DLD1 (cell line): Measurements from ENCODE around the gene CPAMD8.

Experiments
- in situ Hi-C: cut with HindIII; loops from 2 replicates; pipeline ENCODE4 v1.10.0; 2017; ENCODE audit warnings: low sequenced_read_pairs

The CPAMD8 gene

DNA sequence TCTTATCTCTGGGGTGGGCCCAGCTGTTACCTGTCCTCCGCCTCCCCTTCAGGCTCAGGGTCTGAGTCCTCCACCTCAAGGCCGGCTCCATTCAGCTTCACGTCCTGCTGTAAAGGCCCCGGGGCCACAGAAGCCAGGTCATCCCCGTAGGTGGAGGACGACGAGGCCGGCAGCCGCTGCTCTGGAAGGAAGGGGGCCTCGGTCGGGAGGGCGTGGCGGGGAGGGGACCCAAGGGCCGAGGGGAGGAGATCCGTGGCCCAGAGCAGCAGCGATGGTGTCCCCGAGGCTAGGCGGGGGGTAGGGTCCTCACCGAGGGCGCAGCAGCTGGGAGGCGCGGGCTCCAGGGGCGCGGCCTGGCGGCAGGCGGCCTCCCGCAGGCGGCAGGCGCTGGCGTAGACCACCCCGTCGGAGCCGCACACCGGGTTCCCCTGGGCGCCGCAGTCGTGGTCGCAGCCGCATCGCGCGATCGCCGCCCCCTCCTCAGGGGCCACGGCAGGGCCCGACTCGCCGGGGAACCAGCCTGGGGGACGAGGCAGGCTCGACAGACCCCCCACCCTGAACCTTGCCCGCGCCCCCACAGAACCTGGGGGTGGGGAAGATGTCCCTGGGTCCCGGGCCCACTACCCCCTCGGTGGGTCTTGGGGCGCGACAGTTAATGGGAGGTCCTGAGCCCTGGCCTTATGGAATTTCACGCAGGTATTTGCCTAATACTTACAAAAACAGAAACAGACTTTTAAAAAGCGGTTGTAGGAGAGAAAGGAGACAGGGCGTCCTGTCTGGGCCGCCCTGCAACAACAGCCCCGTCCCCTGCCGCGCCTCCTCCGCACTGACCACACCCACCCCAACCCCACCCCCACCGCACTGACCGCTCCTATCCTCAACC, 130.2 kb downstream of the CPAMD8 start:
- in situ Hi-C loops: no loop called here

DNA sequence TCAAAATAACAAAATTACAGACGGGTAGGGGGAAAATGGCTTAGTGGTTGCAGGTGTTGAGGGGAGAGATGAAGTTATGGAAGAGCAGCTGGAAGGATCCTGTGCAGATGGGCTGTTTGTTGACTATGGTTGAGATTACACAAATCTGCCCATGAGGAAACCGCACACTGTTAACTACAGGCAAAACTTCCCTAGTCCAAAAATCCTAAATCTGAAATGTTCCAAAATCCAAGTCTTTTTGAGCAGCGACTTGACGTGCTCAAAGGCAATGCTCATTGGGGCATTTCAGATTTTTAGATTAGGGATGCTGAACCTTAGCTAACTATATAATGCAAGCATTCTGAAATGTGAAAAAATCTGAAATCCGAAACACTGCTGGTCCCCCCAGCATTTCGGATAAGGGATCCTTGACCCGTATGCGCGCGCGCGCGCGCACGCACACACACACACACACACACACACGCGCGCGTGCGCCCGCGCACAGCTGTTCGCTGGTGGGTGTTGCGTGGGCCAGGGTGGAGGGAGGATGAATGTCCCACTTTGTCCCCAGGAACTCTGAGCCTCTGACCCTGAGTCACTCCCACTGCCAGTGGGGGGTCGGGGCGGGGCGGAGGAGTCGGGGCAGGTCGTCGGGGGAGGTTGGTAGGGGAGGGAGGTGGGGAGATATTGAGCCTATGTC, 131.0 kb downstream of the CPAMD8 start:
- in situ Hi-C loops: no loop called here

DNA sequence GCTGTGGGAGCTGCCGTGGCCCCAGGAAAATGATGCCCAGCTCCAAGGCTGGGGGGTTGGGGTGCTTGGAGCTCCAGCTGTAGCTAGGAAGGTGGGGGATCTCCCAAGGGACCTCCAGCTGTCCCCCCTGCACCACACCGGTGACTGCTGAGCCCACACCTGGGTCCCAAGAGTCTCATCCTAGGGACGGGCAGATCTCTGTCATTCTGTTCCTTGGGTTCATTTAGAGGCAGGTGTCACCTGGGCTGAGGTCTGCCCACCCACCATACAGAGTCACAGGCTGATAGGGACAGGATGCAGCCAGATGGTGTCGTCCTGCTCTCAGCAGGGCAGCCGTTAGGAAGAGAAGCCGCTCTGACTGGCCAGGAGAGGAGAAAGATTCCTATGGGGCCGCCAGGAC, 132.5 kb downstream of the CPAMD8 start:
- in situ Hi-C loops: no loop called here

DNA sequence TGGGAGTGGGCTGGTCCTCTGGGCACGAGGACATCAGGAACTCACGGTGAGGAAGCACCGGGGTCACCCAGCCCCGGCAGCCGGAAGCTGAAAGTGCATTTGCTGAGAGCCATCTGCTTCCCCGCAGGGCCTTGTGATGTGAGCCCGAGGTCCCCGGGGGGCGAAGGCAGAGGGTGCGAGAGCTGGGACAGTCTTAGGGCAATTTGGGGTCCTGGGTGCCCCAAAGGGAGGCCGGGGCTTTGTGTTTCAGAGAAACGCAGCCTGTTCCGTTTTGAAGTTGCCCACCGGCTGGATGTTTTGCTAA, 133.0 kb downstream of the CPAMD8 start:
- in situ Hi-C loops: no loop called here

DNA sequence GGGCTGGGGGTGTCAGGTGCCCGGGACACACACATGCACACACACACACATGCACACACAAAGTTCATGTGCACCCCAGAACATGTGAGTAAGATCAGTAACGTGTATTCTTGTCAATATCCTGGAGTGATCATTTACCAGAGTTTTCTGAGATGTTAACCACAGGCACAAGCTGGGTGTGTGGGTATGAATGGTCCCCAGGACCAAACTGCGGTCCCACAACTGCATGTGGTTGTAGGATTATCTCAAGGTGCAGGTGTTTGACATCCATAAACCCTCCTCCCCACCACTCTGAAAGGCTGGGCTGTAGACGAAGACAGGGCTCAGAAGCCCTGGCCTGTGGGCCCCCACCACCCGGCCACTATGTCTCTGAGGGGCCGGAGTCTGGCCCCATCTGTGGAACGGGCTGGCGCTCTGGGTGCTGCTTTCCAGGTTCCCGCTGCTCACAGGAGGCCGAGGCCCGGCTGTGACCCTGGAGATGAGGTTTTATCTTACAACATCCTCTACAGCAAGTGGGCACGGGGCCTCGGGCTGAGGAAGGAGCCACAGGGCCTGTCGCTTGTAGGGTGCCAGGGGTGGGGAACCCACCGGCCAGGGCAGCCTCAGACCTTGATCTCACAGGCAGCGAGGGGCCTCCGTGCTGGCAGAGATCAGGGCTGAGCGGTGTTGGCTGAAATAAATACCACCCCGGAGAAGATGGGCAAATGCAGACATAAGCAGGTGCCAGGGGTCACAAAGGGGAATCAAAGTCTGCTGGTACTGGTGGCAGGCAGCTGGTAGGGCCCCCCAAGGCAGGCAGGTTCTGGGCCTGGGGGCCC, 133.5 kb downstream of the CPAMD8 start:
- in situ Hi-C loops: no loop called here

DNA sequence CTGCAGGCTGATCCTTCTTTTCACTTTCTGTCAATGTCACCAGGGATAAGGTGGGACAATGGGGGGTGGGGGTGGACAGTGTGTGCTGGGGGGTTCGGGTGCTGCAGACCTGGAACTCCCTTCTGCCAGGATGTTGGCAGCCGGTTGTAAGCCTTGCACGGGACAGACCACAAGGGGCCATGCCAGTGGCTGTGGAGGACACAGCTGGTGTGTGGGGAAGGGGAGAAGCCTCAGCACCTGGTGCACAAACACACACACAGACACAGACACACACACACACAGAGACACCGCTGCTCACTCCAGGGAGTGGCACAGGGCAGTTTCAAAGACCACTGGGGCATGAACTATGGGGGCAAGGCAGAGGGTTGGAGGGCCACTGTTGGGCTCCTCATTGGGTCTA, 134.2 kb downstream of the CPAMD8 start:
- in situ Hi-C loops: no loop called here

DNA sequence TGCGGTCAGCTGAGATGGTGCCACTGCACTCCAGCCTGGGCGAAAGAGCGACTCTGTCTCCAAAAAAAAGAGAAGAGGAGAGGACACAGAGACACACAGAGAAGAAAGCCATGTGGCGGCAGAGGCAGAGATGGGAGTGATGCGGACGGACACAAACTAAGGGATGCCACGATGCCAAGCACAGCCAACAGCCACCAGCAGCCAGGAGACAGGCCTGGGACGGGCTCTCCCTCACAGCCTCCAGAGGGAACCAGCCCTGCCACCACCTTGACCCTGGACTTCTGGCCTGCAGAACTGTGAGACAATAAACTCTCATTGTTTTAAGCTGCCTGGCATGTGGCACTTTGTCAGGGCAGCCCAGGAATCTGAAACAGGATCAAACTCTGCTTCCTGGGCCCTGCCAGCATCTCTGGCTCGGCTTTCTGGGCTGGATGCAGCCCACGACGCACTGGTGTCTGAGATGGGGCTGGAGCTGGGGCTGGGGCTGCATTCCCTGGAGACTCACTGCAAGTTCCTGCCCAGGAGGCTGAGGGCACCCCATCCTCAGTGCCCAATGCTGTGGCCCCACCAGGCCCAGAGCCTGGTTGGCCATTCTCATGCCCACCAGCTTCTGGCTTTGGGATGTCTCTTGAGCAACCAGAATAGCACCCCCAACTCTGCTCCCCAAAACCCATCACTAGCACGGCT, 134.8 kb downstream of the CPAMD8 start:
- in situ Hi-C loops: no loop called here

DNA sequence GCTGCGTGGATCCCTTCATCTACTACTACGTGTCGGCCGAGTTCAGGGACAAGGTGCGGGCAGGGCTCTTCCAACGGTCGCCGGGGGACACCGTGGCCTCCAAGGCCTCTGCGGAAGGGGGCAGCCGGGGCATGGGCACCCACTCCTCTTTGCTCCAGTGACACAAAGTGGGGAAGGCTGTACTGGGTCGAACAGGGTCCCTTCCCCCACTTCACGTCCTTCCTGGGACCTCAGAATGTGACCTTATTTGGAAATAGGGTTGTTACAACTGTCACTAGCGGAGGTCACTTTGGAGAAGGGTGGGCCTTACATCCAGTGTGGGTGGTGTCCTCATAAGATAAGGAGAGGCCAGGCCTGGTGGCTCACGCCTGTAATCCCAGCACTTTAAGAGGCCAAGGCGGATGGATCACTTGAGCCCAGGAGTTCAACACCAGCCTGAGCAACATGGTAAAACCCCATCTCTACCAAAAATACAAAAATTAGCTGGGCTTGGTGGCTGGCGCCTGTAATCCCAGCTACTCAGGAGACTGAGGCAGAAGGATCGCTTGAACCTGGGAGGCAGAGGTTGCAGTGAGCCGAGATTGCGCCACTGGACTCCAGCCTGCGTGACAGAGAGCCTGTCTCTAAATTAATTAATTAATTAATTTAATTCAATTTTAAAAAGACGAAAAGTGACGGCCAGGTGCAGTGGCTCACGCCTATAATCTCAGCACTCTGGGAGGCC, 136.0 kb downstream of the CPAMD8 start:
- in situ Hi-C loops: no loop called here

DNA sequence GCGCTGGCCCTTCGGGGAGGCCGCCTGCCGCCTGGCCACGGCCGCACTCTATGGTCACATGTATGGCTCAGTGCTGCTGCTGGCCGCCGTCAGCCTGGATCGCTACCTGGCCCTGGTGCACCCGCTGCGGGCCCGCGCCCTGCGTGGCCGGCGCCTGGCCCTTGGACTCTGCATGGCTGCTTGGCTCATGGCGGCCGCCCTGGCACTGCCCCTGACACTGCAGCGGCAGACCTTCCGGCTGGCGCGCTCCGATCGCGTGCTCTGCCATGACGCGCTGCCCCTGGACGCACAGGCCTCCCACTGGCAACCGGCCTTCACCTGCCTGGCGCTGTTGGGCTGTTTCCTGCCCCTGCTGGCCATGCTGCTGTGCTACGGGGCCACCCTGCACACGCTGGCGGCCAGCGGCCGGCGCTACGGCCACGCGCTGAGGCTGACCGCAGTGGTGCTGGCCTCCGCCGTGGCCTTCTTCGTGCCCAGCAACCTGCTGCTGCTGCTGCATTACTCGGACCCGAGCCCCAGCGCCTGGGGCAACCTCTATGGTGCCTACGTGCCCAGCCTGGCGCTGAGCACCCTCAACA, 136.6 kb downstream of the CPAMD8 start:
- in situ Hi-C loops: no loop called here

DNA sequence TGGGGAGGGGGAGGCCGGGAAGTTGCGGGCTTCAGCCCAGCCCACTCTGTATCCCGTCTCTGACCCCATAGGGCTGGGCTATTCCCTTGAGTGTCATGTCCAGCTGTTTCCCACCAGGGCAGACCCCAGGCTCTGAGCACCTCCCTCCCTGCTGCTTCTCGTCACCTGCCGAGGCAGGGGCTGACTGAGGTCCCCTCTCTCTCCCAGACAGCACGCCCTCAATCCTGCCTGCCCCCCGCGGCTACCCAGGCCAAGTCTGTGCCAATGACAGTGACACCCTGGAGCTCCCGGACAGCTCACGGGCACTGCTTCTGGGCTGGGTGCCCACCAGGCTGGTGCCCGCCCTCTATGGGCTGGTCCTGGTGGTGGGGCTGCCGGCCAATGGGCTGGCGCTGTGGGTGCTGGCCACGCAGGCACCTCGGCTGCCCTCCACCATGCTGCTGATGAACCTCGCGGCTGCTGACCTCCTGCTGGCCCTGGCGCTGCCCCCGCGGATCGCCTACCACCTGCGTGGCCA, 137.2 kb downstream of the CPAMD8 start:
- in situ Hi-C loops: no loop called here

DNA sequence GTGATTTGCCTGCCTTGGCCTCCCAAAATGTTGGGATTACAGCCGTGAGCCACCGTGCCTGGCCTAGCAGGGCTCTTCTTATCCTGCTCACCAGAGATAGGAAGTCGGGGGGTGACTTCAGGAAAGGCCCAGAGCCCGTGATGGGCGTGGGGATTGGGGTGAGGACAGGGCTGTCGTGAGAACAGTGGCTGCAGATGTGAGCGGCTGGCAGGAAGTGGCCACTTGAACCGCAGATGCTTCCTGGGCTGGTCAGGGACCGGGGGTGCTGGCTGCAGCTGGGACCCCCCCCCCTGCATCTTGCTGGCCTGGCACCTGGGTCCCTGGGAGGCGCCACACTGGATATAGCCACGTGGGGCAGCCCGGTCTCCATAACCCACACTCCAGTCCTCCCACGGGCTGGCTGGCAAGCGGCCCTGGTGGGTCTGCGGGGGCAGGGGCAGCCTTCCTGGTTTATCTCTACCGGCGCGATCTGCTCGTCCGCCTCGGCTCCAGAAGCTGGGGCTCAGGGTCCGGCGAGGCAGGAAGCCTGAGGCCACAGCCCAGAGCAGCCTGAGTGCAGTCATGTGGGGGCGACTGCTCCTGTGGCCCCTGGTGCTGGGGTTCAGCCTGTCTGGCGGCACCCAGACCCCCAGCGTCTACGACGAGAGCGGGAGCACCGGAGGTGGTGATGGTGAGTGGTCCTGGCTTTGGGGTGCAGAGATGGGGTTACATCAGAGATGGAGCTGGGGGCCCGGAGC, 137.8 kb downstream of the CPAMD8 start, which contains the start of gene F2RL3:
TSS of gene F2RL3 (plus strand) at position 371 of the 737 bp plus-strand sequence. CDS start at position 562, 191 bp downstream.
- in situ Hi-C loops: no loop called here

DNA sequence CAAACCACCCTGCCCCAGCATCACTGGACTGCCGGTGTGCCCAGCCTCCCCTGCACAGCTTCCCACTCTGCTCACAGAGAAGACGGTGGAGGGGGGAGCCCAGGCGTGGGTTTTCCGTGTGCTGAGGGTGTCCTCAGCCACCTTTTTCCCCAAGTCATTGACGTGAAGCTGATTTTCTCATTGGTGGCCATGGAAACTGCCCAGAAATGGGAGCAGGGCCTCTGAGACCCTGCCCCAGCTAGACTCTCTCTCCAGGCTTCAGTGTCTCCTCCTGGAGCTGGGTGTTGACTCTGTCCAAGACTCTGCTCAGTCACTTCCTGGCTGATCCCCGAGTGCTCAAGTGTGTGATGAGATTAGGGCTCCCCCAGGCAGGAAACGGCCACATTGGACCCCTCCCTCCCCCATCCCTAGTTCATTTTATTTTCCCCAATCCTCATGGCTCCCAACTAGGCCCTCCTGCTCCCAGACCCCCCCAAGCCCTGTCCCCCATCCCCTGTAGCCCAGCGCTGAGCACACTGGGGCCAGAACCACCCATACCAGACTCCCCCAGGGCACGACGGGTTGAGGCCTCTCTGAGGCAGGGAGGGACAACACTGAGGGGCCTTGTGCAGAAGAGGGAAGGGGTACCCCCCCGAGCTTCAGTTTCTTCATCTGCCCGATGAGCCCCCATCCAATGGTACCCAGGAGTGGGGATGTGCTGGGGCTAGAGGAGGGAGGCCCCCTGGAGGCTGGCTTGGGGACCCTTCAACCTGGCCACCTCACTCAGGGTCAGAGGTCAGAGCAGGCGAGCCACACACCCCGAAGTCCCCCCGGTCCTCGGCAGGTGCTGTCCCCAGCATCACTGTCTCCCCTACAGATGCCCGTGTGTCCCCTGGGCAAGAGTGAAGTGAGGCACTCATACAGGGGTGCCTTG, 139.0 kb downstream of the CPAMD8 start:
- in situ Hi-C loops: no loop called here

DNA sequence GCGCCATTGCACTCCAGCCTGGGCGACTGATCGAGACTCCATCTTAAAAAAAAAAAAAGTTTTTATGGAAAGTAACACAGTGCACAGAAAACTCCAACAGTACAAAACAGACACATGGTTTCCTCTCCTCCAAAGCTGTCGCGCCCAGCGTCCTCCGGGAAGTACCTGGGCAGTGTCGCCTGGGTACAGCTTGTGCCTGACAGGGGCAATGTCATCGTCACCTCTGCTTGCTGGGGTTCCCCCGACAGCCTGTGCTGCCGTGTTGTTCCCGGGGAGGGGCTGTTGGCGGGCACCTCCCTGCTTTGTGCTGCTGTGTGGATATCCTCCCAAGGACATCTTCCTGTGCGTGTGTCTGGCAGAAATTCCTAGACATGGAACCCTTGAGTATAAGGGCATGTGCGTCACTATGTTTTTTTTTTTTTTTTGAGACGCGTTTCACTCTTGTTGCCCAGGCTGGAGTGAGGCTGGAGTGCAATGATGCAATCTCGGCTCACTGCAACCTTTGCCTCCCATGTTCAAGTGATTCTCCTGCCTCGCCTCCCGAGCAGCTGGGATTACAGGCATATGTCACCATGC, 140.2 kb downstream of the CPAMD8 start:
- in situ Hi-C loops: no loop called here

DNA sequence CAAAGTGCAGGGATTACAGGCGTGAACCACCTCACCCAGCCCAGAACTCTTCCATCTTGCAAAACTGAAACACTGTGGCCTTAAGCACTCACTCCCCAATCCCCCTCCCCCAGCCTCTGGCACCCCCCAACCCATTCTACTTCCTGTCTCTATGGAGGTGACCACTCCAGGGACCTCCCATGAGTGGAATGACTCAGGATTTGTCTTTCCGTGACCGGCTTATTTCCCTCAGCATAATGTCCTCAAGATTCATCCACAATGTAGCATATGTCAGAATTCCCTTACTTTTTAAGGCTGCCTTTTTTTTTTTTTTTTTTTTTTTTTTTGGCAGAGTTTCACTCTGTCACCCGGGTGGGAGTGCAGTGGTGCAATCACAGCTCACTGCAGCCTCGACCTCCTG, 141.4 kb downstream of the CPAMD8 start:
- in situ Hi-C loops: no loop called here

DNA sequence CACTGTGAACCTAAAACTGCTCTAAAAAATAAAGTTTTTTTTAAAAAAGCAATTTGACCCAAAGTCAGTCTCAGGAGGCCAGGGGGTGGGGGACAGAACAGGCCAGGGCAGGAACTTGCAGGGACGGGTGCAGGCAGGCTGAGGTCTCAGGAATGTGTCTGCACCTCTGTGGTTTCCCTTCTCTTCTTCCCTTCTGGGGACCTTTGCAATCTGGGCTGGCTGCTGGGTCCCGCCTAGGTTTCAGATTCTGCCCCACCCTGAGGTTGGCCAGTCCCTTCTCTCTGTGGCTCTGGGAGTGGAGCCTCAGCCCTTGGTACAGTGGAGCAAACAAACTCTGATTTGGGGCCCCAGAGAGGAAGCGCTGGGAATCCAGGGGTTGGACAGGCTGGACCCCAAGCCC, 143.1 kb downstream of the CPAMD8 start:
- in situ Hi-C loops: no loop called here

DNA sequence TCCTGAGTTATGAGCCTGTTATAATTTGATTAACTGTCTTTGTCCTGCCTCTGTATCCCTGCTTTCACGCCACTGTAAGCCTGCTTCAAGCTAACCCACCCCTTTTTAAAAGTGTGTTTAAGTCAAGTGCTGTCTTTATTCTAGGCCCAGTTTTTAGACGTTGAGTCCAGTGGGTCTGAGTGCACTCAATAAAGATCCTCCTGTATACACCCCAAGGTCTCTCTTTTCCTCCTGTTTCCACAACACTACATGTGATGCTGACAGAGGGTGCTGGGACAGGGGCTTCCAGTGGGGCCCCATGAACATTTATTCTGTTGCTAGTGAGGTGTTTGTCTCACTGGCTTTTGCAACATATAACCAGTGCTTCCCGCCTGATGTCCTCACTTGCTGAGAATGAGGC, 144.5 kb downstream of the CPAMD8 start:
- in situ Hi-C loops: no loop called here

DNA sequence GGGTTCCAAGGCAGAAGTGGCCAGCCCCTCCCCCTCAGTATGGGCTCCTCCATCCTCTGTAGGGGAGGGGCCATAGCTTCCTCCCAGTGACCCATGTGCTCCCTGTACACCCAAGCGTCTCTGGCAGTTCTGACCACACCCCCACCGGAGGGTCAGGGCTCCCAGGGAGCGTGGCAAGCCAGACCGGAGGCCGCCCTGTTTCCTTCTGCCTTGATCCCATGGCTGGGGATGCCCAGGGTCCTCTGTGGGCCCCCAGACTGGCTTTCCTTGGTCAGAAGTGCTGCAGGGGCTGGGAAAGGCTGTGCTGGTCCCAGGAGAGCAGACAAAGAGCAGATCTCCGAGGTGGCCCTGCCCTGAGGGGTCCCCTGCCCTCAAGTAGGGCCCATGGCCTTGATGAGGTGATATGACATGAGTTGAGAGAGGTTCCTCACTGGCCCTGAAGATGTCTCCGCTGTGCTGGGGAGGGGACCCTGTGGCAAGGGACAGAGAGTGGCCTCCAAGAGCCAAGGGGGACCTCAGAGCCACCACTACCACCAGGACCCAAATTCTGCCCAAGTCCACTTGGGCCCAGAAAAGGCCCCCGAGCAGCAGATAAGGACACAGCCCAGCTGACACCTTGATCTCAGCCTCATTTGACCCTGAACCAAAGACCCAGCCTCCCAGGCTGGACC, 145.6 kb downstream of the CPAMD8 start:
- in situ Hi-C loops: no loop called here
